Stimulated activated CD8-positive, alpha-beta memory T cell treated with anti-CD3 and anti-CD28 coated beads, Interleukin-7, amount 100 ng/mL, for 1 hour (primary cell): ENCODE data around the gene NXNL1.
A peak's percentile ranks its signal among the peaks of the same experiment; 100 is the strongest.

ENCODE experiments used
- DNase-seq, 2 donors: peaks; one replicate each; pipeline ENCODE4 v3.0.0-alpha.2; 2020; ENCODE audit warnings: low read depth in 2 of 2

The NXNL1 gene

GRCh38 chr19:17419621-17420474 is 40.9 kb downstream of the NXNL1 start, which contains the start of gene MVB12A:
MVB12A (plus strand) TSS chr19:17420047; CDS start chr19:17420136, 89 bp downstream.
- peak; percentile 88 to 90 for DNase-seq

DNA sequence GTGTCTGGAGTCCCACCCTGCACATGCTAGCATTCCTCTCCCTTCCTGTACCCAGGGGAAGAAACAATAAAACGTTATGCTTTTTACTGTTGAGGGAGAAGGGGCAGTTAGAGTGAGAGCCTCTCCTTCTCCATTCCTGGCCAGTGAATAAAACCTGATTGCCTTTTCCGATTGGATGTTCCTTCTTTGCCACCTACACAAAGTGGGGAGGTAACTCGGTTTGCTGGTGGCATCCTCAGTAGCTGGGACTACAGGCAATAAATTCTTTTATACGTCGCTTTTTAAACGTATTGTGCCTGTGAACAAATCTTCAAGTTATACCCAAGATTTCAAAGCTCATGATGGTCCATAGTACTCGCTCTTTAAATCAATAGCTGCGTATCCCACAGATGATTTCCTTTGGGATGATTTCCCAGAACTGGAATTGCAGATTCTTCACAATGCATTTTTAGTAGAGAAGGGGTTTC is 41.5 kb downstream of the NXNL1 start:
- DNase-seq = no peak

GRCh38 chr19:17418710-17419109 is 42.0 kb downstream of the NXNL1 start:
- DNase-seq = no peak

DNA sequence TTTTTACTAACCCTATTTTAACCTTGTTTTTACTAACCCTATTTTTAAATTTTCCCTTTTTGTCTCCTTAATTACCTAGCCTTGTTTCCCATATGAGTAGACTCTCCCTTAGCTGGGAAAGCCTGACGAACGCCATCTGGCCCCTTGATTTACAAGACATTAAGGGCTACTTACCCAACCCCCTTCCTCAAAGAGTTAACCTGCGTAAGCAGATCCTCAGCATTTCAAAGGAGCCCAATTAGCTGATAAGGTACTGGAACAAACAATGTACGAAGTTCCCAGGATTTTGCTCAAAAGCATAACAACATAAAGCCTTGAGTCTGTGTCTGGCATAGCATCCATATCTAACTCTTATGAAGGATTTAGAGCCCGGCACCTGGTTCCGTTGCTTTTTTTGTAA is 45.6 kb downstream of the NXNL1 start:
- DNase-seq = no peak

GRCh38 chr19:17414097-17414496 is 46.6 kb downstream of the NXNL1 start:
- DNase-seq = no peak

- DNase-seq = no peak
Observed at GRCh38 chr19:17411801-17412200, 48.9 kb downstream of the NXNL1 start.

GRCh38 chr19:17409990-17410389 is 50.7 kb downstream of the NXNL1 start:
- DNase-seq = no peak

DNA sequence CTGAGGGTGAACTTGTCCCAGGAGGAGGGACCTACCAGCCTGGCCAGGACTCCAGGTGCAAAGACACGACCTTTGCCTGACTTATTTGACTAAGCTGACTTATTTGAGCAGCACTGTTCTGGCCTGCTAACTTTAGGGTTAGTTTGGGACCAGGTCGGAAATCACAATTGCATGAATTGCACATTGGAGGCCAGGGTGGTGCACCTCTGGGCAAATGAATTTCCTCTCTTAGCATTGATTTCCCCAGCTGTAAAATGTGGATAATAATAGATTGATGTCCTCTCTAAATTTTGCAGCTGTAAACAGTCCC is 53.9 kb downstream of the NXNL1 start:
- DNase-seq = no peak

DNA sequence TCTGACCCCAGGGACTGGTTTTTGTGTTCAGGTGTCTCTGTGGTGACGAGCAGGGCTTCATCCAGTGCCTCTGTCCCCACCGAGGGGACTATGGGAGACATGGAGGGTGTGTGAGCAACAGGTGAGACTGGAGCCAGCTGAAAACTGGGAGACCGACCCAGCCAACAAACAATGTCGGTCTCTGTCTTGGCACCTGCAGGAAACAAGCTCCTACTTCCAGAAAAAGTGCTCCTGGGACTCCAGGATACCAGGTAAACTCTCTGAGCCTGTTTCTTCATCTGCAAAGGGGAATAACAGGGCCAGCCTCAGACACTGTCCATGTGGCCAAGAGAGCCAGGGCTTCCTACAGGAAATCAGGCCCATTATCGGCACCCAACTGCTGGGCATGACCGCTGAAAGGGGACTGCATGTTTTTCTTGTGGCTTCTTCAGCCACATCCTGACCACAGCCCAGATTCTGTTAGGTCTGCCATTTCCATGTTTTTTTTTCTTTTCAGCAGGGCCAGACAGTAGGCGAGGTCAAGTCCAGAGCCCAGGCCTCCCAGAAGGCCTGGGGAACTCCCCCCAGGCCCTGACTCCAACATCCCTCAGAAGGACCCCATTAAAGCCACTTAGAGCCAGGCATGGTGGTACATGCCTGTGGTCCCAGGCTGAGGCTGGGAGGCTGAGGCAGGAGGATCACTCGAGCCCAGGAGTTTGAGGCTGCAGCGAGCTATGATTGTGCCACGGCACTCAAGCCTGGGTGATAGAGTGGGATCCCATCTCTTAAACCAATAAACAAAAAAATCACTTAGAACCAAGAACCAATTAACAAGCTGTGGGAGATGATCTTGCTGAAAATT is 54.5 kb downstream of the NXNL1 start:
- no peak for DNase-seq
